Colonic mucosa (tissue), 4 donors: ENCODE results near the gene ANKDD1A. TPM values are rescaled to one million over a fixed set of nuclear protein-coding genes. Genes with fewer than 3 reads are reported as not detected.

Experiments used
- DNase-seq: peaks from one replicate; pipeline ENCODE4 v3.0.0-alpha.2; 2020
- H3K27ac ChIP-seq: fragments of 200-600 bp; one replicate; pipeline ENCODE4 v1.8.0; 2021
- H3K27me3 ChIP-seq: fragments of 200-600 bp; one replicate; pipeline ENCODE4 v1.8.0; 2021
- H3K36me3 ChIP-seq: fragments of 200-600 bp; one replicate; pipeline ENCODE4 v1.8.0; 2021
- H3K4me1 ChIP-seq: fragments of 200-600 bp; one replicate; pipeline ENCODE4 v1.8.0; 2021; ENCODE audit warnings: mild to moderate bottlenecking
- H3K4me3 ChIP-seq: fragments of 200-600 bp; one replicate; pipeline ENCODE4 v1.8.0; 2021
- H3K9ac ChIP-seq, 2 donors: one replicate each; pipeline ENCODE4 v1.7.0; 2013; ENCODE audit warnings: control low read depth in 2 of 2, low read depth in 2 of 2, low read length in 2 of 2
- H3K9me3 ChIP-seq: fragments of 200-600 bp; one replicate; pipeline ENCODE4 v1.8.0; 2021
- CTCF ChIP-seq: fragments of 200-600 bp; IDR thresholded peaks from one replicate; pipeline ENCODE4 v1.8.0; 2022; ENCODE audit warnings: antibody characterized with exemption, mild to moderate bottlenecking
- intact Hi-C: fragments of 100-400 bp; cut with DNase I; formaldehyde crosslinking; loops from one replicate; pipeline ENCODE4 v1.14.1; 2022
- total RNA-seq, 2 donors: library from RNA; stranded (reverse); fragmentation: NEBNext Ultra II Directional in 1 of 2; extraction: Animal tissue kit (Norgen Biotek cat#: 25700) in 1 of 2; gene quantifications; one replicate each; pipeline ENCODE4 v1.2.1, GENCODE V29; 2021
- donor health status: healthy.
- donor health status: DM: no; HTN: no; CAD: no.
- donor health status: DM: no; HTN: no; CAD: no.

The ANKDD1A gene
- total RNA-seq, 2 donors from 2014 or later, result 0.32 to 1.9 TPM

- Histone ChIP-seq H3K27me3 (no peaks in the 10 kb centered on the region), H3K9me3 (no peaks in the 10 kb centered on the region), H3K4me1 (no peaks in the 10 kb centered on the region), H3K9ac (no peak overlapping the region), H3K36me3 (no peaks in the 10 kb centered on the region), H3K27ac (no peak overlapping the region), H3K4me3 (no peak overlapping the region)
- no peak for DNase-seq
- TF ChIP-seq CTCF, result no peak
- intact Hi-C loops, result no loop called here
Observed at GRCh38 chr15:64916365-64916764, 4.7 kb downstream of the ANKDD1A start.

- intact Hi-C loops, result no loop called here
- Histone ChIP-seq H3K4me1 (no peaks in the 10 kb centered on the region), H3K9me3 (no peaks in the 10 kb centered on the region), H3K9ac (no peak overlapping the region), H3K36me3 (no peaks in the 10 kb centered on the region), H3K4me3 (no peak overlapping the region), H3K27ac (no peak overlapping the region), H3K27me3 (no peaks in the 10 kb centered on the region)
- TF ChIP-seq CTCF, result no peak
- no peak for DNase-seq
Observed at GRCh38 chr15:64917211-64917610, 5.5 kb downstream of the ANKDD1A start.

GRCh38 chr15:64919721-64920120 is 8.0 kb downstream of the ANKDD1A start:
- no peaks in the 10 kb centered on the region for H3K27me3 ChIP-seq
- H3K9me3 ChIP-seq, result no peaks in the 10 kb centered on the region
- H3K9ac ChIP-seq, result no peak overlapping the region
- H3K36me3 ChIP-seq, result no peaks in the 10 kb centered on the region
- H3K4me3 ChIP-seq, result no peak overlapping the region
- TF ChIP-seq CTCF, result no peak
- intact Hi-C loops, result no loop called here
- no peaks in the 10 kb centered on the region for H3K4me1 ChIP-seq
- DNase-seq, result no peak
- no peak overlapping the region for H3K27ac ChIP-seq

- intact Hi-C loops, result no loop called here
- no peak for TF ChIP-seq CTCF
- no peaks in the 10 kb centered on the region for H3K27me3 ChIP-seq
- DNase-seq, result no peak
- no peak overlapping the region for H3K4me3 ChIP-seq
- no peak overlapping the region for H3K9ac ChIP-seq
- no peak overlapping the region for H3K27ac ChIP-seq
- no peaks in the 10 kb centered on the region for H3K36me3 ChIP-seq
- no peaks in the 10 kb centered on the region for H3K9me3 ChIP-seq
- no peaks in the 10 kb centered on the region for H3K4me1 ChIP-seq
Observed at GRCh38 chr15:64921711-64922110, 10.0 kb downstream of the ANKDD1A start.

GRCh38 chr15:64923546-64923945 is 11.8 kb downstream of the ANKDD1A start:
- Histone ChIP-seq H3K9ac (no peak overlapping the region), H3K36me3 (no peaks in the 10 kb centered on the region), H3K27ac (no peak overlapping the region), H3K9me3 (no peaks in the 10 kb centered on the region), H3K4me1 (no peaks in the 10 kb centered on the region), H3K4me3 (no peak overlapping the region), H3K27me3 (no peaks in the 10 kb centered on the region)
- intact Hi-C loops, result no loop called here
- no peak for DNase-seq
- TF ChIP-seq CTCF, result no peak
